HG03135 (cell line): ENCODE results near the gene LIMS1.

Experiments used
- ATAC-seq: cut with Tn5 transposase; IDR thresholded peaks from one replicate; pipeline ENCODE4 v1.9.1; 2021; ENCODE audit warnings: mild to moderate bottlenecking, moderate library complexity; ENCODE audit not compliant: unreplicated experiment

The LIMS1 gene

GRCh38 chr2:108613261-108614042 is 79.2 kb downstream of the LIMS1 start:
- no peak for ATAC-seq

- no peak for ATAC-seq
Measured at GRCh38 chr2:108614043-108614545, 79.8 kb downstream of the LIMS1 start.

- no peak for ATAC-seq
Measured at GRCh38 chr2:108614659-108615058, 80.4 kb downstream of the LIMS1 start.

GRCh38 chr2:108615480-108616090 is 81.3 kb downstream of the LIMS1 start:
- no peak for ATAC-seq

- no peak for ATAC-seq
Measured at GRCh38 chr2:108616318-108616717, 82.0 kb downstream of the LIMS1 start.

- no peak for ATAC-seq
Measured at GRCh38 chr2:108616751-108617161, 82.5 kb downstream of the LIMS1 start.

GRCh38 chr2:108617617-108618016 is 83.3 kb downstream of the LIMS1 start:
- ATAC-seq: no peak

- ATAC-seq: no peak
Measured at GRCh38 chr2:108619925-108620620, 85.8 kb downstream of the LIMS1 start.

GRCh38 chr2:108620656-108621055 is 86.4 kb downstream of the LIMS1 start:
- no peak for ATAC-seq

GRCh38 chr2:108621087-108621559 is 86.9 kb downstream of the LIMS1 start:
- ATAC-seq: peak; percentile 99

- ATAC-seq: no peak
Measured at GRCh38 chr2:108621687-108622681, 87.7 kb downstream of the LIMS1 start.

- ATAC-seq: no peak
Measured at GRCh38 chr2:108623616-108624015, 89.3 kb downstream of the LIMS1 start.

GRCh38 chr2:108625186-108625827 is 91.0 kb downstream of the LIMS1 start:
- no peak for ATAC-seq

- no peak for ATAC-seq
Measured at GRCh38 chr2:108625828-108626195, 91.5 kb downstream of the LIMS1 start.

- ATAC-seq: no peak
Measured at GRCh38 chr2:108626995-108627394, 92.7 kb downstream of the LIMS1 start.

GRCh38 chr2:108627911-108628567 is 93.8 kb downstream of the LIMS1 start:
- no peak for ATAC-seq

- ATAC-seq: no peak
Measured at GRCh38 chr2:108628936-108629335, 94.7 kb downstream of the LIMS1 start.

- peak; percentile 72 for ATAC-seq
Measured at GRCh38 chr2:108629417-108629816, 95.1 kb downstream of the LIMS1 start.
